DND-41 (cell line): Measurements from ENCODE around the gene HSDL2.

ENCODE experiments used
- EZH2 ChIP-seq: IDR thresholded peaks from 3 replicates; pipeline ENCODE4 v1.6.1; 2012; ENCODE audit warnings: borderline replicate concordance, low read depth, mild to moderate bottlenecking, moderate library complexity, low read length, inconsistent platforms; ENCODE audit not compliant: severe bottlenecking
- TF ChIP-seq, protein P1 (sequence below): IDR thresholded peaks from 2 replicates; pipeline ENCODE4 v1.5.1; 2012; ENCODE audit warnings: borderline replicate concordance, low read length, moderate library complexity, mild to moderate bottlenecking; ENCODE audit not compliant: poor library complexity, severe bottlenecking; ENCODE audit errors: extremely low read depth

DNA sequence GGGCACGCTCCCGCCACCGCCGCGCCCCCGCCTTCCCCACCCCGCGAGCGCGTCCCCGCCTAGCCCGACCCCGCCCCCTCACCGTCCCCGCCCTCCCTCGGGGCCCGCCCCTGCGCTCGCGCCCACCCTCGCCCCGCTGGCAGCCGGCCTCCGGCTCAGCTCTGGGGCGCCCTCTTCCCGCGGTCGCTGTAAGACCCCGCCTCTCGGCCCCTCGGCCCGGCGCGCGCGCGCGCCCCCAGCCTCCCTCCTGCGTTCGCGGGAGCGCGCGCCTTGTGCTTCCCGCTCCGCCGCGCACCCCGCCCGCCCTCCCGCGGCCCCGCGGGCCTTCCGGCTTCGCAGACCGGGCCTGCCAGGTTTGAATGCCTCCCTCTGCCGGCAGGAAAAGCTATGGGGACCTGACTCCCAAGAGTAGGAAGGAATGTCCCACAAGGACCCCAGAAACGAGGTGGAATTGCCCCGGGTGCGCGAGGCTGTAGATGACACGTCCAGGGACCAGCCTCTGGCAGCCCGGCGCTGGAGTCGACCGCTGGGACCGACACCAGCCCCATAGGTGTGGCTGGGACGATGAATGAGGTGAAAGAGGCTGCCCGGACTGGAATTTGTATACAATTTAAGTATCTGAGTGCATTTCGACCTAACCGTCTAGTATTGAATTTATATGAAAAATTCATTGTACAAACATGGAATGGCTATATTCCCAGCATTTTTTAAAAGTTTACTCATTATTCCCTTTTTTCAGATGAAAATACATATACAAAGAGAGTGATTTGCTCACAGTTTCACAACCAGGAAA lies 46.1 kb upstream of the HSDL2 start:
- TF ChIP-seq EZH2 = no peak
- TF ChIP-seq, protein P1, sequence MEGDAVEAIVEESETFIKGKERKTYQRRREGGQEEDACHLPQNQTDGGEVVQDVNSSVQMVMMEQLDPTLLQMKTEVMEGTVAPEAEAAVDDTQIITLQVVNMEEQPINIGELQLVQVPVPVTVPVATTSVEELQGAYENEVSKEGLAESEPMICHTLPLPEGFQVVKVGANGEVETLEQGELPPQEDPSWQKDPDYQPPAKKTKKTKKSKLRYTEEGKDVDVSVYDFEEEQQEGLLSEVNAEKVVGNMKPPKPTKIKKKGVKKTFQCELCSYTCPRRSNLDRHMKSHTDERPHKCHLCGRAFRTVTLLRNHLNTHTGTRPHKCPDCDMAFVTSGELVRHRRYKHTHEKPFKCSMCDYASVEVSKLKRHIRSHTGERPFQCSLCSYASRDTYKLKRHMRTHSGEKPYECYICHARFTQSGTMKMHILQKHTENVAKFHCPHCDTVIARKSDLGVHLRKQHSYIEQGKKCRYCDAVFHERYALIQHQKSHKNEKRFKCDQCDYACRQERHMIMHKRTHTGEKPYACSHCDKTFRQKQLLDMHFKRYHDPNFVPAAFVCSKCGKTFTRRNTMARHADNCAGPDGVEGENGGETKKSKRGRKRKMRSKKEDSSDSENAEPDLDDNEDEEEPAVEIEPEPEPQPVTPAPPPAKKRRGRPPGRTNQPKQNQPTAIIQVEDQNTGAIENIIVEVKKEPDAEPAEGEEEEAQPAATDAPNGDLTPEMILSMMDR = peak; percentile 59
